NCI-H2196 treated with DMSO at 0.1 percent for 48 hours (cell line): Measurements from ENCODE around the gene CIRBP.

Source experiments
- DNase-seq: peaks from one replicate; lab custom pipeline; 2025; ENCODE audit not compliant: unreplicated experiment; lab: John Stamatoyannopoulos, UW

The CIRBP gene

DNA sequence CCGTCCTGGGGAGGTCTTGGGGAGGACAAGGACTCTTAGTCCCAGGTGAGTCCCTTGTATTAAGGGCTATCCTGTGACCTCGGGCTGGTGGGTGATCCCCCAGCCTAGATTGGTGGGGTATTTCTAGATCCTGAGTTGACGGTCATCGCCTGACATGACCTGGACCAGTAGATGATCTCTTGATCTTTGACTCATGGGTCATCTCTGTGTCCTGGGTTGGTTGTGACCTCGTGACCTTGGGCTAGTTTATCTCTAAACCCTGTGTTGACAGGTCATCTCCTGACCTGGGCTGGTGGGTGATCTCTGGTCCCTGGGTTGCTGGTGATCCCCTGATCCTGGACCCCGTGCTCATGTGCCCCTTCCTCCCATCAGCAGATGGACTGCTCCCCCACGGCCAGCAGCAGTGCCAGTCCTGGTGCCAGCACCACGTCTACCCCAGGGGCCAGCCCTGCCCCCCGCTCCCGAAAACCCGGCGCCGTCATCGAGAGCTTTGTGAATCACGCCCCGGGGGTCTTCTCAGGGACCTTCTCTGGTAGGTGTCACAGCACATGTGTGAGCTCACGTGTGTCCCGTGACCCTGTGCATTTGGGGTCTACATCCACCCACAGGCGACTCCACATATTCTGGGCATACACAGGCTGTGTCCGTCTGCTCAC, 14.5 kb upstream of the CIRBP start:
- no peak for DNase-seq

- DNase-seq, result no peak
Measured at GRCh38 chr19:1255186-1256161, 13.7 kb upstream of the CIRBP start.

GRCh38 chr19:1256646-1257474, 12.3 kb upstream of the CIRBP start:
- no peak for DNase-seq

- no peak for DNase-seq
Measured at GRCh38 chr19:1257475-1258162, 11.5 kb upstream of the CIRBP start.

DNA sequence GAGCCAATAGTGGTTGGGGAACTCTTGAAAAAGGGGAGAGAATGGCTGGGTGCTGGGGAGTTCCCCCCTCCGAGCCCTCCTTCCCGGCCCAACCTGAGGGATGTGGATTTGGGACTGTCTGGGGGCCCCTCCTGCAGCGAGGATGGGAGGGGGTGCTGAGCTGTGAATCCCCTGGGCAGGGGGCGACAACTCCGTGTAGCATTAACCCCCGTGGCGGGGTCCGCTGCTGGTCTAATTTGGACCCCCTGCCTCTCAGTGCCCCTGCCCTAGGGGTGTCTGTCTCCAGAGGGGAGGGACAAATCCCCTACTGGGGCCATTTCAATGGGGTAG, 11.0 kb upstream of the CIRBP start:
- DNase-seq, result no peak

DNA sequence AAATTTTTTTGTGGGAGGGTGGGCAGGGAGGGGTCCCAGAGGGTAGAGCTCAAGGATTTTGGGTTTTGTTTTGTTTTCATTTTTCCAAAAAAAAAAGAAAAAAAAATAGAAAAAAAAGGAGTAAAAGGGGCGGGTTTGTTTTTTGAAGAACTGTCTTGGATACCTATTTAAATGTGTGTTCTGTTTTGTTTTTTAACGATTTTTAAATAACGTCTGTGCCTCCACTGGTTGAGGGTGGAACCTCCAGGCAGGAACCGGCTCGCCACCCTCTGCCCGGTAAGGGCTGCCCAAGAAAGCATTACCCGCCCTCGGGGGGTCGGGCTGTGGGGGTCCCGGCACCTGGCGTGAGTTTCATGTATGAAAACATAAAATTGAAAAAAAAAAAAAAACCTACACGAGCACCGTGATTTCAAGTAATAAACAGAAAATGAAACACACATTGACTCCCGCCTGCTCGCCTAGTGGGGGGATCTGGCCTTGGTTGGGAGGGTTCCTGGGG, 10.4 kb upstream of the CIRBP start:
- DNase-seq, result no peak

DNA sequence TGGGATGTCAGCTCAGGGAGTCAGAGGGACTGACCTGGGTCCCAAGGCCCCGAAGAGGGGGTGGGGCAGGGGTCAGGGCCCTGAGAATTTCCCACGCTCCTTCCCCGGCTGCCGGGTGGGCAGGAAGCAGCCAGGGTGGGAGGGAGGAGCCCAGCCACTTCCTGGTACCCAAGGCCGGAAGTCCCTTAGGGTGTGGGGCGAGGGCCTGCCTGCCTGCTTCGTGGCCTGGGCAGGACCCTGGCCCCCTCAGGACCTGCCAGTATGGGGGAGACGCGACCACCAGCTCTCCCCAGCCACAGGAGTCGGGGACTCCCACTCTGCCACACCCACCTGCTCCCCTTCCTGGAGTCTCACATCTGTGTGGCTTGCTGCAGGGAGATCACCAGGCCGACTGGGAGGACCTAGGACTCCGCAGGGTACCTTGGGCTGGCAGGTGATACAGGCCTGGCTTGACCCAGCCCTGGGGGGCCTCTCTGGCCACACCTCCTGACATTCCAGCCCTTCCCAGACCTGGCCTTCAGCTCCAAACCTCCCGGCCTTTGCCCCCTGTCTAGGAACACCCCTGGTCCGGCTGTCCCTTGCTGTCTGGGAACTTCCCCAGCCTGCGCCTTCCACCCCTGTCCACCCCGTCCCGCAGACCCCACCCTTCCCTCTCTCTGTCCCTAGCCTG, 9.8 kb upstream of the CIRBP start:
- no peak for DNase-seq

- DNase-seq, result no peak
Measured at GRCh38 chr19:1259876-1260748, 9.0 kb upstream of the CIRBP start.

DNA sequence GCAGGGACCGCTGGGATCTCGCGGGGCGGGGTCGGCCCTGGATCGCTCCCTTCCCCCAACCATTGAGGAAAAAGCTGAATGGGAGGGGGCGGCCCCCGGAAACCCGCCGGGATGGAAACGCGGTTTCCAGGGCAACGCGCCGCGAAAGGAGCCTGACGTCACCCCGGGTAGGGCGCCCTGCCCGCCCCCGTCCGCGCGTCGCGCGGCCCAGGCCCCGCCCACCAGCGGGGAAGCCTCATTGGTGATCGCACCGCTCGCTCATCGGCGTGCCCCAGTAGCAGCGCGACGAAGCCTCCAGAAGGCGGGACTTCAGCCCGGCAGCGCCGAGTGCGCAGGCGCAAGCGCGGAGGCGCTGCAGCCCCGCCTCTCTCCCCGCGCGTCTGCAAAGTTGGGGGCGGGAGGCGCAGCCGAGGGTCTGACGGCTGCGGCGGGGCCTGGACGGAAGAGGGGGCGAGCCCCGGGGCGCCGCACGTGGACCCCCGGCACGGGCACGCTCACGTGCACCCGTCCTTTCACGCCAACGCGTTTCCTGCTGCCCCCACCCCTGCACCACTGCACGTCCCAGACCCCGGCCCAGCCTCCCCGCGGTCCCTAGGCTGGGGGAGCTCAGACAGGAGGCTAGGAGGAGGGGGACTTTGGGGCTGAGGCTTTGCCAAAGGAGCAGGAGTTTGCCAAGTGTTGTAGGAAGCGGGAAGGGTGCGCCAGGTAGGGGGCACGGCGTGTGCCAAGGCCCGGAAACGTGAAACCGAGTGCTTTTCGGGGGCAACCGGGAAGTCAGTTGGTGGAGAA, 8.2 kb upstream of the CIRBP start:
- peak; percentile 93 for DNase-seq

GRCh38 chr19:1261538-1261797, 7.7 kb upstream of the CIRBP start:
- no peak for DNase-seq

- peak; percentile 36 for DNase-seq
Measured at GRCh38 chr19:1261798-1262622, 7.1 kb upstream of the CIRBP start.

DNA sequence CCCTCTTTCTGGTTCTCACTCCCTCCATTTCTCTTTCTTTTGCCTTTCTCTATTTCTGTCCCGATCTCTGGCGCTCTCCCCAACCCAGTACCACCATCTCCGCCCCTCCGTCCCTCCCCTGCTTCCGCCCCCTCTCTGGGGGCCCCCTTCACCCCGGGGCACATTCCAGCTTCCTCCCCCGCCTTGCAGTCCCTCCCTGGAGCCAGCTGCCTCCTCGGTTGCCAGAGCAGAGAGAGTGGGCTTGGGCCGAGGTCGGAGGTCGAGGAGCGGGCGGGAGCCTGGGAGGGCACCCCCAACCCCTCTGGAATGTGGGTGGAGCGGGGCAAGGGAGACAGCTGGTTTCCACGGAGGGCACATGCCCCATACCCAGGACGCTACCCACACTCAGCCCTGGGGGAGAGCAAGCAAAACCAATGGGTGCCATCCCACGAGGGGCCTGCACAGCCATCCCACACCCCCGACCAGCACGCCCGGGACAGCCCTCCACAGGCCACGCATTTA, 6.5 kb upstream of the CIRBP start:
- no peak for DNase-seq

GRCh38 chr19:1263188-1263587, 5.9 kb upstream of the CIRBP start:
- no peak for DNase-seq

DNA sequence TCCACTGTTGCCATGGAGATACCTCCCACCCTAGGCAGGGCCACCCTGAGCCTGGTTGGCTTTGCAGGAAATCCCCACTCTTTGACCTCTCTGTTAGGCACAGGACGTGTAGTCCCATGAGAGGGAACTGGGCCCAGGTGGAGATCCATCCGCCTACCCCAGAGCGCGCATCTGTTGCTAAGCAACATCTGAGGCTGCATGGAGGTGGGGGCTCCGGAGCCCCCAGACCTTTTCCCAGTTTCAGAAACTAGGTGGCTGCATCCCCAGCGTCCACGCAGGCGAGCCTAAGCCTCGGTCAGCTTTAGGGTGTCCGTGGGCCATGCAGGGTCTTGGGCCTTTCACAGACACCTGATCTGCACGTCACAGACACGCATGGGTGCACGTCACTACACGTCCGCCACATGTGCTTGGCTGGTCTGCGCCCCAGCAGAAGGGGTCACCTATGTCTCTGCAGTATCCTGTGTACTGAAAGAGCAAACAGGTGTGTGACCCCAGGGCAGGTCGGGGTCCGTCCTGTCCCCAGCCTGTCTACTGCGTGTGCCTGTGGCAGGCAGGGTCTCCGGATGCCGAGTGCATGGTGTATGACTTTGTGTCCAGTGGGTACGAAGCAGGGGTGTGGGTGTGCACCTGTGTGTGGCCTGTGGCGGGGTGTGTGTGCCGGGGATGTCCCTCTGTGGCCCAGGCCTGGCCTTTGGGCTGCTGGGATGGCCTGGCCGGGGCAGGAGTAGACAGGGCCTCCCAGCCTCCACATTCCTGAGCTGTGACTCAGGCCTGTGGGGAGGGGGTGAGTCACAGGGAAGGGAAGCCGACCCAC, 4.1 kb upstream of the CIRBP start:
- no peak for DNase-seq

- DNase-seq, result no peak
Measured at GRCh38 chr19:1265615-1266128, 3.5 kb upstream of the CIRBP start.

GRCh38 chr19:1266129-1266915, 2.8 kb upstream of the CIRBP start:
- DNase-seq, result peak; percentile 72
